GM12872 (cell line): ENCODE data around the gene TNFAIP3.

Experiments
- TF ChIP-seq, protein P1 (sequence below): IDR thresholded peaks from 3 replicates; pipeline ENCODE4 v1.5.1; 2011; ENCODE audit warnings: low read depth, mild to moderate bottlenecking, low read length, moderate library complexity; ENCODE audit not compliant: insufficient read depth

The TNFAIP3 gene

DNA sequence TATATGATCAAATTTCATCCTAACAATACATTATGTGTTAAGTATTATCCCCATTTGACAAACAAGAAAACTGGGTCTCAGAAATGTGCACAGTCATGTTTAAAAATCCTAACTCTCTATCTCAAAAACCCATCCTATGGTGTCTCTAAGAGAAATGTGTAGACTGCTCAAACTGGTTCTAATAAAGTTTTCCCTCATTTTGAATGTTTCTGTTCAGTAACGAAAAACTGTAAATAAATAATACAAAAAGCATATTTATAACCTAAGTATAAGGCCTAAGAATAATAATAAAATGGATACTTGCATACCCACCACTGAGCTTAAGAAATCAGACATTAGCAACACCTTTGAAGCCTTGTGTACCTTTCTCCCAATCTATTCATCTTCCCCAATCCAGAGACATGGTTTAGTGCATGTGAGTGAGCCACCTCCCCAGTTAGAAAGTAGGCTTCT is 39.0 kb downstream of the TNFAIP3 start:
- TF ChIP-seq, protein P1, sequence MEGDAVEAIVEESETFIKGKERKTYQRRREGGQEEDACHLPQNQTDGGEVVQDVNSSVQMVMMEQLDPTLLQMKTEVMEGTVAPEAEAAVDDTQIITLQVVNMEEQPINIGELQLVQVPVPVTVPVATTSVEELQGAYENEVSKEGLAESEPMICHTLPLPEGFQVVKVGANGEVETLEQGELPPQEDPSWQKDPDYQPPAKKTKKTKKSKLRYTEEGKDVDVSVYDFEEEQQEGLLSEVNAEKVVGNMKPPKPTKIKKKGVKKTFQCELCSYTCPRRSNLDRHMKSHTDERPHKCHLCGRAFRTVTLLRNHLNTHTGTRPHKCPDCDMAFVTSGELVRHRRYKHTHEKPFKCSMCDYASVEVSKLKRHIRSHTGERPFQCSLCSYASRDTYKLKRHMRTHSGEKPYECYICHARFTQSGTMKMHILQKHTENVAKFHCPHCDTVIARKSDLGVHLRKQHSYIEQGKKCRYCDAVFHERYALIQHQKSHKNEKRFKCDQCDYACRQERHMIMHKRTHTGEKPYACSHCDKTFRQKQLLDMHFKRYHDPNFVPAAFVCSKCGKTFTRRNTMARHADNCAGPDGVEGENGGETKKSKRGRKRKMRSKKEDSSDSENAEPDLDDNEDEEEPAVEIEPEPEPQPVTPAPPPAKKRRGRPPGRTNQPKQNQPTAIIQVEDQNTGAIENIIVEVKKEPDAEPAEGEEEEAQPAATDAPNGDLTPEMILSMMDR: no peak

DNA sequence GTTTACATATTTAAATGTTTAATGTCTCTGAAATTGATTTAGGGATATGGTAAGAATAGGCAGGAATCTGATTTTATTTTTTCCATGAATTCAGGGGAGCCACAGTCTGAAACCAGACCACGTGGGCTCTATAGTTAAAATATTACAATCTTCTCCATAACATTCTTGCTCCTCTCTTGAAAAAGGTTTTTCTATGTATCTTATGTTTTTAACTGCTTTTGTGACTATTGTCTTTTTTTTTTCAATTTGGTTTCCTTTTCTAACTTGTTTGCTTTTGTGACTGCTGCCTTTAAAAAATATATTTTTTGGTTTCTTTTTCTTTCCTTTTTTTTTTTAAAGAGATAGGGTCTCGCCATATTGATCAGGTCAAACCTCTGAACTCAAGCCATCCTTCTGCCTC is 40.1 kb downstream of the TNFAIP3 start:
- TF ChIP-seq, protein P1: no peak

DNA sequence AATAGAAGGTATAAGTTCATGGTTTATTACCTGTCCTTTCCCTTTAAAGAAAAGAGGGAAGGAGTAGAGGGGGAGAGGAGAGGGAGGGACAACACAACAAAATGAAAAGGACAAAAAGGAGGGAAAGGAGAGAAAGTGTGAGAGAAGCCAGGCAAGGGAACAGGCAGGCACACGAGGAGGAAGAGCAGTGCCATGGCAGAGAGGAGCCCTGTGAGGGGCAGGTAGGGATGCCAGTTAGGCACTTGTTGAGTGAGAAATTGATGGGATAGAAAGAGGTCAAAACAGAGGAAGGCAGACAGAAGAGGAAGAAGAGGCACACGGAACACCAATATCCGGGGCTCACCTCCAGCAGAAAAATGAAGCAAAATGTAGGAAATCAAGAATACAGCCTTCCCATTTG is 42.5 kb downstream of the TNFAIP3 start:
- TF ChIP-seq, protein P1: no peak

DNA sequence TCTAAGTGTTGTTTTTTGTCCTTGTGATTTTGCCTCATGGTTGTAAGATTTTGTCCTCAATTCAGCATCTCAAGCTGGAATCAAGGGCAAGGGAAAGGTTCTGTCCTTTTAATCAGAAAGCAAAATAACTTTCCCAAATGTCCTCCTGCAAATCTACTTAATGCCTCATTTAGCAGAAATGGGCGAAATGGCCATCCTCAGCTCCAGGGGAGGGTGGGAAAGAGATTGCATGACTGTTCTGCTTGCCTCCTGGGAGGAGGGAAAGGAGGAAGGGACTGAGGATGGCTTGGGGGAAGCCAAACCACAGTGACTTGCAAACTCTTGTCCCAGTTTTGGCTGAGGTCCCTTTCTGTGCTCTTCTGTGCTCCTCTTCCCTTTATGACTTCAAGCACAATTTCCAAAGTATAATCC is 43.4 kb downstream of the TNFAIP3 start:
- TF ChIP-seq, protein P1: no peak

DNA sequence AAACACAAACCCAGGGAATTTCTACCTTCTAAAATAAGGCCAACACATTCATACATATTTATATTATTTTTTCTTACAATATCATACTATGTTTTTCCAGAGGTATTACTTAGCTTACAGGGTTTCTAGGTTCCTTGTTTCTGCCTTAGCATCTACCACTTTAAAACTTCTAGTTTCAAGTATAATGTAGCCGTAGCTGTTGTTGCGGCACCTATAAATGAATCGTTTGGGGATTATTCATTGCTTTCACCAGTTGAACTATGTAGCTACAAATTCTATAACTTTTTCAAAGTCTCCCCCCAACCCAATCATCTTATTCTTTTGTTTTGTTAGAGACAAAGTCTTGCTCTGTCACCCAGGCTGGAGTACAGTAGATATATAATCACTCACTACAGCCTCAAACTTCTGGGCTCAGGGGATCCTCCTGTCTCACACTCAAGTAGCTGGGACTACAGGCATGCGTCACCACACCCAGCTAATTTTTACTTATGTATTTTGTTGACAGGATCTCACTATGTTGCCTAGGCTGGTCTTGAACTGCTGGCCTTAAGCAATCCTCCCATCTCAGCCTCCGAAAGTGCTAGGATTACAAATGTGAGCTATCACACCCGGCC is 43.9 kb downstream of the TNFAIP3 start:
- TF ChIP-seq, protein P1: no peak

DNA sequence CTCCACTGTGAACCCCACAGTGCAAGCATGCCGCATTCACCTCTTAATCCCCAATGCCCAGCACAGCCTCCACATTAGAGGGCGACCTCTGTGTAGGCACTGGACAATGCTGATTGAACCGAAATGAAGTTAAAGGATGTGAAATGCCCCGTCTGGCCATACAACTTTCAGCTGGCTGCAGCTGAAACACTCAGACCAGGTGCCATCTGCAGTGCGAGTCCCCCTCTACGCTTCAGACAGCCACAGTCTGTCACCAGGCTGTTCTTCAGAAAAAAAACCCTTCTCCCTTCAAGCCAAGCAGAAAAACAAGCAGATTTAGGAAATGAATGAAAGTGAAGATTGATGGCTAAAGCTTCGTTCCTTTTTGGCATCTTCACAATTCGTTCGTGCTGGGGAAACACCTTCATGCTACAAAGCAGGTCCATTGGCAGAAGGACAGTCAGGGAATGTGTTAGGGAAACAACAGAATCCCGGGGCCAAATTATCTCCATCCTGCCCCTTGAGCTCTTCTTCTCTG is 44.7 kb downstream of the TNFAIP3 start:
- TF ChIP-seq, protein P1: no peak

DNA sequence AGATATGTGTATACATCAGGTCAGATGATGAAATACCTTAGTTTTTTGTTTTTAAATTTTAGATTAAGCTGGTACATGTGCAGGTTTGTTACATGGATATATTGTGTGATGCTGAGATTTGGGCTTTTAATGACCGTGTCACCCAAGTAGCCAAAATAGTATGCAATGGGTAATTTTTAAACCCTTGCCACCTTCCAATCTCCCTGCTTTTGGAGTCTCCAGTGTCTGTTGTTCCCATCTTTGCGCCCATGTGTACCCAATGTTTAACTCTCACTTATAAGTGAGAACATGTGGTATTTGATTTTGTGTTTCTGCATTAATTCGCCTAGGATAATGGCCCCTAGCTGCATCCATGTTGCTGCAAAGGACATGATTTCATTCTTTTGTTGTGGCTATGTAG is 45.8 kb downstream of the TNFAIP3 start:
- TF ChIP-seq, protein P1: no peak
